ENCODE results near the gene TMEM266.

Gene TMEM266

DNA sequence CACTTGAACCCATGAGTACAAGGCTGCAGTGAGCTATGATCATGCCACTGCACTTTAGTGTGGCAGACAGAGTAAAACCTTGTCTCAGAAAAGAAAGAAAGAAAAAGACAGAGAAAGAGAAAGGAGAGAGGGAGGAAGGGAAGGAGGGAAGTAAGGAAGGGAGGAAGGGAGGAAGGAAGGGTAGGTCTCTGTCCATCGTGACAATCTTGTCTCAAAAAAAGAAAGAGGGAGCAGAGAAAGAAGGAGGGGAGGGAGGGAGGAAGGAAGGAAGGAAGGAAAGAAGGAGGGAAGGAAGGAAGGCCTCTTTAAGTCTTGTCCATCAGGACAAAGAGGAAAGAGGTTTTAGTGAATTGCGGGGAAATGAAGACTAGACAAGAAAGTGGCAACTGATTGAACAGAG, 129.3 kb downstream of the TMEM266 start:
- no peak for DNase-seq

DNA sequence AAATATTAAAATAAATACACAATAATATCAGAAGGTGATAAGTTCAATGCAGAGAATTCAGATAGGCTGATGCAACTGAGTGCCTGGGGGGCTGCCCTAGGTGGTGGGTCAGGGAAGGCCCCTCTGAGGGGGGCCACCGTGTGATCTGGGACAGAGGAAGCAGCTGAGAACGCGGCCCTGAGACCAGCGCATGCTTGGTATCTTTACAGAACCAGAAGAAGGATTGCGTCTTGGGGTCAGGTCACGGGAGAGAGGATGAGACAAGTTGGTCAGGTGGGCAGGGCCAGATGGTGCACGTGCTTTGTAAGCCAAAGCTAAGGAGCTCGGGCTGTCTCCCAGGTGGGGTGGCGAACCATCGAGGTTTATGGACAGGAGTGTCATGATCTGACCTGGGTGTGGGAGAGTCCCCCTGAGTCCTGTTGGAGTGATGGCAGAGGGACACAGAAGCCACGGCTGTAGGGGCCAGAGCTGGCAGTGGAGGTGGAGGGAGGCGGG, 130.3 kb downstream of the TMEM266 start:
- no peak for DNase-seq

DNA sequence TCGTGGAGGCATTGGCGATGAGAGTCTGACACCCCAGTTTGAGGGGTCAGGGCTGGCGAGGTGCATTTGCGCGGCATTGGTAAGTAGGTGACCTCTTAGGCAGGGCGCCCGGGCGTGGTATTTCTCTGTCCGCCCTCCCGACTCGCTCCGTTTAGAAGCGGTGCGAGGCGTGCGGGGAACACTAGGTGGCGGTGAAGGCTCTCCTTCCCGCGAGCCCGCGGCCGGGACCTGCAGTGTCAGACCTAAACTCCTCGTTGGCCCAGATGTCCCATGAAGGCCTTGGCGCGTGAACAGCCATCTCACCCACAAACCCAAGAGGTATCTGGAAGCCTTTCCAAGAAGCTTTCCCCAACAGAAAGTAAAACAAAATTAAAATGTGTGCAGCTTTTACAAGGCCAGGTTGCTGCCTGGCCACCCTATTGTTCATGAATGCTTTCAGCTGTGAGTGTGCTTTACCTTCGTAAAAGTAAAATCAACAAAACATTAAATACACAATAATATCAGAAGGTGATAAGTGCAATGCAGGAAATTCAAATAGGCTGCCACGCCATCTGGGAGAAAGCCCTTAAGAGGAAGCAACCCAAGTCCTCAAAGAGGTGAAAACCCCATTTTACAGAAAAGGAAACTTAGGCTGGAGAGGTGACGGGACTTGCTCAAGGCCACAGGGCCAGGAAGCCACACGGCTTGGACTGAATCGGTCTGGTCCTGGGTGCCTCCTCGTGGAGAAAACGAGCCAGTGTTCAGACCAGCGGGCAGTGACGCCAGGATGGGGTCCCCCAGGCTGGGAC, 131.2 kb downstream of the TMEM266 start:
- DNase-seq: no peak

DNA sequence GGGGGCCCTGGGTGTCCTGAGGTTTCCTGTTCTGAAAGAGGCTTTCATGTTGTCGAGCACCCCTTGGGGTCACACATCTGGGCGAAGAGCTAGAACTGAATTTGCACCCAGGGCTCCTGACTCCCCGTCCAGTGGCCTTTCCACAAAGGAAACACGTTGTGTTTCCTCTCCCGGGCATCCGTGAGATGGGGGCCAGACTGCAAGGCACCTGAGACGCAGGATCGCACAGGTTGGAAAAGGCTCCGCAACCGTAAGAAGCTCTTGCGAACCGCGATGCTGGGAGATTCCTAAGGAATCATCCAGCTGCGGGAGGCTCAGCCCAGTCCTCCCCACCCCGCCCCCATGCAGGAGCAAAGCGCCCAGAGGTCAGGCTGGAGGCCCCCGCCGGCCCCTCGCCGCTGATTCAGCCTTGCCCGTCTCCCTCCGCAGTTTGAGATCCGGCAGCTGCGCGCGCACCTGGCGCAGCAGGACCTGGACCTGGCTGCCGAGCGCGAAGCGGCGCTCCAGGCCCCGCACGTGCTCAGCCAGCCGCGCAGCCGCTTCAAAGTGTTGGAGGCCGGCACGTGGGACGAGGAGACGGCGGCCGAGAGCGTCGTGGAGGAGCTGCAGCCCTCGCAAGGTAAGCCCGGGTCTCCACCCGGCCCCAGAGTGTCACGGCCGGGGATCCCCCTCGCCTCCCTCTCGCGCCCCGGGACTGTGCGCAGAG, 131.9 kb downstream of the TMEM266 start:
- no peak for DNase-seq

DNA sequence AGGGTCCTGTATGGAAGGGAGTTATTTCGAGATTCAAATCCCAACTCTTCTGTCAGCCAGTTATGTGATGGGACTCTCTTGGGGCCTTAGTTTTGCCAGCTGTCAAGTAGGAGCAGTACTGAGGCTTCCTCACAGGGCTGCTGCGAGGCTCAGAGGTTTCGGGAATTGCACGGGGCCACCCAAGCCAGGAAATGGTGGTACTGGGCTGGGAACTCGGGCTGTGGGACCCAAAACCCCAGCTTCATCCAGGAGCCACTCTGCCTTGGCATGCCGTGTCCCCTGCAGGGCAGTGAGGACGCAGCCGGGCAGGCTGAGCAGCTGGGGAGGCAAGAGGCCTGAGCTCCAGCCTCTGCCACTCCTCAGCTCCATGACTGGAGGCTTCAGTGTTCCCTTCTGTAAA, 132.9 kb downstream of the TMEM266 start:
- no peak for DNase-seq

DNA sequence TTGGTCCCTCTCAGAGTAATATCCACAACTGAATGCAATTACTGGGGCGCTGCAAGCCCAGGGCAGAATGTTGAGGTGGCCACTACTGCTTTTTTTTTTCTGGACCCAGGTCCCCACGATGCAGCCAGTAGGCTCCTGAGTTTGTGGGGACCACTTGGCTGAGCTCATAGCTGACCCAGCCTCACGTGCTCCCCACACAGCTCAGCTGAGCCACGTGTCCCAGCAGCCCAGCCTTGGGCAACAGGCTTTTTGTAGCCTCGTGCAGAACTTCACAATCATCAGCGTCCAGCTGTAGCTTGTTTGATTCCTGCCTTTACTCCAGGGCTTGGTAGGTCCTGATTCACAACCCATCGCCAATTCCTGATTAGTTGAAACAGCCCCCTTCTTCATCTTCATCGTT, 134.1 kb downstream of the TMEM266 start:
- no peak for DNase-seq

DNA sequence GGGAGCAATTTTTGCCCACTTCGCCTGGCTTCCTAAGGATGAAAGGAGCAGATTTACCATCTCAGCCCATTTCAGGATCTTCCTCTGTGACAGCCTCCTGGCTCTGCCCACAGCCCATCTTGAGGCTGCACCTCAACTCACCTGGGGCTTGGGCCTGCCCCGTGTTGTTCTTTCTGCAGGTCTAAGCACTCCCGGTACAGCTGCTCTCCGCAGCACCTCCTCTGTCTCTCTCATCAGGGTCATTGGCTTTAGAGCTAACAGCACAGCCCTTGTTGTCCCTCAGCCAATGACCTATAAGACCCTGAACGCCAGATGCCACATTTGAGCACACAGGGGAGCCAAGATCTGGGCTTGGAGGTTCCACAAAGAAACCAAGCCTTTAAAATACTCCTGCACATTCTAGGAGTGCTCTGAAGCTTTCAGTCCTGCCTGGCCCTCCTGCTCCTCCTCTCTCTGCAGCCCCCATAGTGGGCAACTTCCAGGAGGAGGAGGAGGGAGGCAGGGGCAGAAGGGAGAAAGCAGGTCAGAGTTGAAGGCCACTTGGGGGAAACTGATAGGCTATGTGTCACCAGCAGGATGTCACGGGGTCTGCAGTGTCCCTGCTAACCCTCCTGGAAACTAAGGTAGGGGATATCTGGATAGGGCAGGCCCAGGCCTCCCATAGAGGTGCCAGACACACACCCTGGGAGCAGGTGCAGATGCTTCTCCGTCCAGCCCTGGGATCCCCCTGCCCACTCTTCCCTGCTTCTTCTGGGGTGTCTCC, 135.9 kb downstream of the TMEM266 start:
- DNase-seq: no peak

DNA sequence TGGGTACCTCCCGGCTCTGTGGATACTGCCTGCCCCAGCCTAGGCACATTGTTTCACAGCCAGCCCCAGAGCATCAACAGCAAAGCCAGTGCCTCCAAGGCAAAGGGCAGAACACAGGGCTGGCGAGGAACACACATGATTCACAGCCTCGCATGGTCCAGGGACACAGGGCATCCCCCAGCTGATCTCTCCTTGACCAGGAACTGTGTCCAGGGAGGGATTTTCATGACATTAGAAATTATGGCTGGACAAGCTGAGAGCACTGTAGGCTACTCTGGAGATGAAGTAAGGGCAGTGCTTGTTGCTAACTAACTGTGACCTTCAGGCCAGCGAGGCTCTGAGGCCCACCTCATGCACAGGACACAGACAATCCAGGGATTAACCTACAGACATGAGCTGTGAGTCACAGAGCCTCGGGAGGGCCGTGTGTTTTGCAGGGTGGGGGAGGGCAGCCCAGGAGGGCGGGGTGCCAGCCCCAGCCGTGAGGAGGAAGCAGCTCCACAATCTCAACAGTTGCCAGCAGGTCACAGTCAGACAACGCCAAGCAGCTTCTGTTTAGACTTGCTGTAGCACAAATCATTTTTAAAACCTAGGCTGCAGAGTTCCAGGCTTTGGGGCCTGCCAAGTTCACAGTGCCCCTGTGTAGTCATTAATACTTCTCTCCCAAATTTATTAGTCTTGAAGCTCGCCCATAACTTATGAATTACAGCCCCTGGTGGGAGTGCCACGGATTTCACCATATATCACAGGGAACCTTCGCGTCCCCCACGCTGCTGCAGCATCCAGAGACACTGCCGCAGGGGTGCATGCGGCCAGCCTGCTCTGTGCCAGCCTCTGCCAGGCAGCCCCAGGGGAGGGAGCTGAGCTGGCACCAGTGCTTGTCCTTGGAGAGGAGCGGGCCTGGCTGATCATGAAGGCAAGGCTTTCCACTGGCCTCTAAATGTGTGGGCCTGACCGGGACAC, 136.8 kb downstream of the TMEM266 start:
- no peak for DNase-seq

DNA sequence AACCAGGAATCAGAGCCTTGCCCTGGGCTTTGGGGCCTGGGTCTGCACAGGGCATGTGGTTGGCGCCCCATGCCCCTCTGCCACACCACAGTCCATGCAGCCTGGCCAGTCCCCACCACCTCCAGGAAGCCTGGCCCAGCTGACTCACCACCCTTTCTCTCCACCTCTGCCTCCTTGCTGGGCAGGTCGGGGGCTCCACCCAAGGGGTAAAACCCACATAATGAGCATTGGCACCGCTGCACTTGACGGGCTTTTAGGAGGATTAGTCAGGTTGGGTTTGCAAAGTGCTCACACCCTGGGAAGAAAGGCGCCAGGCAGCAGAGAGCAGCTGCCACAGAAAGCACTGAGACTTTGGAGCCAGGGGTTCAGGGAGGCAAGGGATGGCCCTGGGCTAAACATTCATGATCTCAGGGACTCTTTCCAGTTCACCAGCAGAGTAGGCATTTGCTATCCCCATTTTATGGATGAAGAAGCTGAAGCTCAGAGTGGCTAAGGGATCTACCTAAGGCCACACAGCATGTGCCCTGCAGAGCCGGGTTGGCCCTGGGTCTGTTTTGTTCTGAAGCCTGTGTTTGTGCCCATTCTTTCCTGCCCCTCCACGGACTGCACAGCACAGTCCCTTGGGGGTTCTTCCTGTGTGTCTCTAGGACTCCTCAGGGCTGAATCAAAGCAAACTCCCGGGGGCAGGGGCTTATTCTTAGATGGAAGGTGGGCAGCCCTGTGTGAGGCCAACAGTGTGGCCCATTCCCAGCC, 138.1 kb downstream of the TMEM266 start:
- no peak for DNase-seq

DNA sequence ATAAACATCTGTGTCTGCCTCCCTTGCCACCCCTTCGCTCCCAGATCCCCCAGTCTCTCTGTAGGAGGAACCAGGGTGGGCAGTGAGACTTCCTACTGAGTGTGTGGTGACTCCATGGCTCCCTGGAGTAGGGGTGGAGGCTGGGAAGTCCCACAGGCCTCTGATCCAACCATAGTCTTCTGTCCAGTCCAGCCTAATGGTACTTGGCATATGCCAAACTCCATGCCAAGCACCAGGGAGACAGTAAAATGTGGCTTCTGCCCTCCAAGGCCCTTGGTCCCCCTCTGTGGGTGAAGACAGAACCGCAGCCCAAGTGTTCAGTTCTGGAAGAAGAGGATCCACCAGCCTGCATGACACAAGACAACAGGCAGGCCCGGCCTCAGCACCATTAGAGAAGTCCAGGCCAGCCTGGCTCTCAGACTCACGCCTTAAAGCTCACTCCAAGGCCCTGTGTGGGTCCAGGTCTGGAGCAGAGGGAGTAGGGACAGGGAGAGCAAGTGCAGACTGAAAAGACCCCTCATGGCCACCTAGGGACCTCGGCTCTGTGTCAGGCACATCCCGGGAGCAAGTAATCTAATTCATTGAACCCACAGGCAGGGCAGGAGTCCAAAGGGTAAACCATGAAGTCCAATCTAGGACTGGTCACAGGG, 138.8 kb downstream of the TMEM266 start:
- DNase-seq: no peak

DNA sequence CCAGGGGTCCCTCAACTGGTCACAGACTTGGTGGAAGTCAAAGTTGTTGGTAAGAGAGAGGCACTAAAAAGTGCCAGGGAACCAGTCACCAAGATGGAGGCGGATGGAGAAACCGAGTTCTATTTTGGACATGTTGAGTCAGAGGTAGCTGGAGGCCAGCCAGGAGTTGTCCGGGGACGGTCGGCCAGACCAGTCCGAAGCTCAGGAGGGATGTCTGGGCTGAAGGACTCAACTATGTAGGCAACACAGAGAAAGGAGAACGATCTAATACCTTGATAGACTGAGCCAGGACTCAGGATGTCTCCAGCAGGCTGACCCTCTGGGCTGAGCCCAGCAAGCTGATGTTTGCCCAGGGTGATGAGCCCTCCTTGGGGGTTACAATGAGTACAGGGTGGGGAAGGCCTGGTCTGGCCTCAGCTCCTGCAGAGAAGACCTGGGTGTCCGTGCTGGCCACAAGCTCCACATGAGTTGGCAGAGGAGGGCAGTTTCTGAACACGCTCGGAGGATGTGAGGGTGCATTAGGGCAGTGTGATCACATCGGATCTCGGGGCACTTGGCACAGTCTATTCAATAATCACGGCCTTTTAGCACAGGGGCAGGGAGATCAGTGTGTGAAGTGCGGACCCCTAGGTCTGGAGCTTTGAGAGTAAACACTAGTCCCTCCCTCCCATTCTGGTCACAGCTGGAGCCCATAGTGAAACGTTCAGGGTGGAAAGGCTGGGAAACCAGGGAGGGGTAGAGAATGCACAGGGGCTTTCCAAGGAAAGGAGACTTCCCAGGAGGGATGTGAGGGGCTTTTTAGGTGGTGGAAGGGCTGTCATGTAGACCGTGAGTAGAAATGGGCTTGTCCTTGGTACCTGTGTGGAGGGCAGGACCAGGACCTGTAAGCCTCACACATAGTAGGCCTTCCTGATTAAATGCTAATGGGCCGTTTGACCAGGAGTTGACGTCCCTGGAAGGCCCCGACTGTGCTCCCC, 139.6 kb downstream of the TMEM266 start:
- no peak for DNase-seq

DNA sequence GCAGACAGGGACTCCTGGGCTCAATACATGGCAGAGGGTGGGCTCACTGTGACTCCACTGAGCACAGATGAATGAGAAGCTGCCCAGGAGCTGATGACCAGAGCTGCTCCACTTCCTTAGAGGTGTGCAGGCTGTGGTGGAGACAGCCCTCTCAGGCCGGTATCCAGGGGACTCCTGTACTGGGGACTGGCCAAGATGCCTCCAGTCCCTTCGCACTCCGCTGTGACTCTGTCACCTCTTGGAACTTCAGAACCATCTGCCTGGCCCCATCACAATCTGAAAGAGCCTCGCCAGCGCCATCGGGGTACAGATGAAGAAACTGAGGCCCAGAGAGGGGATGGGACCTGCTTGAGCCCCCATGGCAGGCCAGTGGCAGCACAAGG, 140.3 kb downstream of the TMEM266 start:
- DNase-seq: no peak

DNA sequence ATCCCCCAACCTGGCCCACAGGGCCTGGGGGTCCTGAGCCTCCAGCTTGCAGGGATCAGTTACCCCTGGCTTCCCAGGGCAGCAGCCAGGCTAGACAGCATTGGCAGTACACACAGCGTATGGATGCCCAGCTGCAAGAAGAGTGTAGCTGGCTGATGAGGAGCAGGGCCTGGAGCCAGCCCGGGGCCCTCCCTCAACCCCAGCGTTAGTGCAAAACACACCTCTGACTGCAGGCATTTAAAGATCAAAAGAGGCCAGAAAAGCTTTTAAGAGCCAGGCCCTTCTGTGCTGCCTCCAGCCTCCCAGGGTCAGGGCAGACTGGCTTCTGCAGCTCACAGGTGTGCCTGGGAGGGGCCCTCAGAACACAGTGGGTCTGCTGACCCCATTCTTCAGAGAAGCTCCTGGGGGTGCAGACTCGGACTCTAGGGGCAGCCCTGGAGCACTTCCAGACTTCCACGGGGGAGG, 140.9 kb downstream of the TMEM266 start:
- no peak for DNase-seq

DNA sequence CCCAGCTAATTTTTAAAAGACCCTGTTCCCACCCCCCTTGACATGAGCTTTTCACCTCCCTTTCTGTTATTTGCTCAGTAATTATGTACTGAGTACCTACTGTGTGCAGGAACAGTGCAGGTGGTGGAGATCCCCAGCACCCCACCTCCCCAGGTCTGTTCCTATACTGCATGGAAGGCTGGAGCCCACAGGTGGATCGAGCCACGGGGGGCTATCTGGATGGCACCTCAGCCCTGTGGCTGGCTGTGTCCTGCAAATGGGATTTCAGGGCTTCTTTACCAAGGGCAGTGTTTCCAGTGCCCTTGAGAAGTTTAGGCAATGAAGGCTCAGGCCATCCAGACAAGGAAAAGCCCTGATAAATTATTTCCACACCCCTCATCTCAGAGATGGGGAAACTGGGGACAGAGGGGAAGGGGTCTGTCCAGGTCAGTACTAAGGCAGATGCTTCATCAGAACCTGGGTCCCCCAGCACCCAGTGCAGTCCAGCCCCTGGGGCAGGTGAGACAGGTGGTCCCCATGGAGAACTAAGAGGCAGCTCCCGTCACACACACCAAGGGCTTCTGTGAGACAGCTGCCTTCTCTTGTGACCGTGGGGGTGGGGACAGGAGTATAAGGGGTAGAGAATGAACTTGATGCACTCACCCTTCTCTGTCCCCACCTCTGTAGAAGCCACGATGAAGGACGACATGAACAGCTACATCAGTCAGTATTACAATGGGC, 141.9 kb downstream of the TMEM266 start:
- DNase-seq: no peak

DNA sequence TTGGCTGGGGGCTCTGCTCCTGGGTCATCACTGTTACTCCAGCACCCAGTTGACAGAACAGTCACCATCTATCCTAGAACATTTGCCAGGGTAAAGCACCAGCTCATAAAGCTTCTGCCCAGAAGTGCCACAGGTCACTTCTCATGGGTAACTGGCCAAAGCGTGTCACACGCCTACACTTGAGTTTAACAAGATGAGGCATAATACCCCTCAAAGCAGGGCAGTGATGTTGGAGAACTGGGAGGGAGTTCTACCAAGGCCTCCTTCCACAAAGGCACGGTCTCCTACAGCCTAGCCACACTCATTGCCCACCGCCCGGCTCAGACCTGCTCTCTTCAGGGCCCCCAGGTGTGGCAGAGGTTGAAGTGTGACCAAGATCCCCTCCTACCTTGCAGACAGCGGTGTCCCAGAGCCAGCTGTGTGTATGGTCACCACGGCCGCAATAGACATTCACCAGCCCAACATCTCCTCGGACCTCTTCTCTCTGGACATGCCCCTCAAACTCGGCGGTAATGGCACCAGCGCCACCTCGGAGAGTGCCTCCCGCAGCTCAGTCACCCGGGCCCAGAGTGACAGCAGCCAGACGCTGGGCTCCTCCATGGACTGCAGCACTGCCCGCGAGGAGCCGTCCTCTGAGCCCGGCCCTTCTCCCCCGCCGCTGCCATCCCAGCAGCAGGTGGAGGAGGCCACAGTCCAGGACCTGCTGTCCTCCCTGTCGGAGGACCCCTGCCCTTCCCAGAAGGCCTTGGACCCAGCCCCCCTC, 143.7 kb downstream of the TMEM266 start:
- DNase-seq: no peak

DNA sequence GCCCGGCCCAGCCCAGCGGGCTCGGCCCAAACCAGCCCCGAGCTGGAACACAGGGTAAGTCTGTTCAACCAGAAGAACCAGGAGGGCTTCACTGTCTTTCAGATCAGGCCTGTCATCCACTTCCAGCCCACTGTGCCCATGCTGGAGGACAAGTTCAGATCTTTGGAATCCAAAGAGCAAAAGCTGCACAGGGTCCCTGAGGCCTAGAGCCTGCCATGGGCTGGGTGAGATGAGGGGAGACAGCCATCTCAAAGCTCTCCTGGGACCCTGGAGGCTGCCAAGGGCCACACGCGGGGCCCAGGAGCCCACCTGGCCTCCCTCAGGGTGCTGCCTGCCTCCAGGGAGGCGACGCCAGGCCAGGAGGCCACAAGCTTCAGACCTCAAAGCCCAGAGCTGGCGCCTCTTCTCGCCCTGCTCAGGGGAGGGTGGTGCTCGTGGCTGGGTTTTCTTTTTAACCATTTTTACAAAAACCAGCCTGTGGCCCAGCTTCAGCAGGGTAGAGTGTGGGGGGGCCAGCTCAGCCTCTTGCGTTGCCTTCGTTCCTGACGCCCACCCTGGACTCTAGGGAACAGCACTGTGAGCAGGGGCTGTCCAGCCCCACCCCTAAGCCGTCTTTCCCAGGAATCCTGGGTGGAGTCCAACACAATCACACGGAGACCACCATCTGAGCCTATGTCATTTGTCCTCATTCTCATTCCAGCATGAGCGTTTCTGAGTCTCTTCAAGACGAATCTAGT, 144.5 kb downstream of the TMEM266 start:
- no peak for DNase-seq

DNA sequence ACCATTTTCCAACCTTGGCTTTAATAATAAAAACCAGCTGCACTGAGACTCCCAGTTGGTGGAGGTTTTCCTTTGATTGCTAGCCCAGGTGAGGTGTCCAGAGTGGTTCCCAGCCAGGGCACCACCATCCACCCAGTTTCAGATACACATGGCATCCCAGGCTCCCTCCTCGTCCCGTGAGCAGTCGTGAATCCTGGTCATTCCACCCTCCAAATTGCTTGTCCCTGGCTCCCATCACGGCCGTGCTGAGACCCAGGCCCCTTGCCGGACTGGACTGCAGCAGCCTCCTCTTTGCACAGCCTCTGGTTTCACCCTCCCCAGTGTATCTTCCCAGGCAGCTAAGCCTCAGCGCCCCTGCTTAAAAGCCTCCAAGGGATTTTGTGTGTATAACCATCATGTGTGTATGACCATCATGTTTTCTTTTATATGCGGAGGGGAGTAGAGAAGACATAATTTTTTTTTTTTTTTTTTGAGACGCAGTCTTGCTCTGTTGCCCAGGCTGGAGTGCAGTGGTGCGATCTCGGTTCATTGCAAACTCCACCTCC, 145.2 kb downstream of the TMEM266 start:
- DNase-seq: no peak

Measured in NCI-H510A (cell line).